Stimulated activated CD4-positive, alpha-beta T cell treated with anti-CD3 and anti-CD28 coated beads, TNF-alpha, amount 100 ng/mL, for 4 hours (primary cell): ENCODE measurements around the gene SHANK1.
"Not testable (repeated sequence)": the region's sequence is repeated elsewhere in the genome, so short reads cannot be mapped to it uniquely, and the experiment has no call there.

Experiments
- DNase-seq, 3 experiments: peaks; one replicate each; pipeline ENCODE4 v3.0.0-alpha.2; 2020; ENCODE audit warnings: low read depth in 3 of 3

SHANK1 gene

DNA sequence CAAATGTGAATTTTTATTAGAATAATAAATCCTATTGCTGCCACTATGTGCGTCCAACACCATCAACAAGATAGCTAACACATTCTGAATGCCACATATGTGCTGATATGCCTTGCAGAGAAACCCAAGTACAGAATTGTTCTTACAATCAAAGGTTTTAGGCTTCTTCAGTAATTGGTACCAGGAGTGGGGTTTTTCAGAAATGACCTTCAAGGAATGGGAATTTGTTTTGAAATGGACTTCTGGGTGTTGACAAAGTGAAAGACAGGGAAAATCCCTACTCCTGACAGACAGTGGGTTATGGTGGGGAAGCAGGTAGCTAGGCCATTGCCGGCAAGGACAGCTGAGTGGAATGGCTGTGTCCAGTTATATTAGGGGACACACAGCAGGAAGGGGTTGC is 85.6 kb downstream of the SHANK1 start:
- DNase-seq = no peak

GRCh38 chr19:50633359-50633758 is 86.2 kb downstream of the SHANK1 start:
- DNase-seq = no peak

- DNase-seq = no peak
Observed at GRCh38 chr19:50632151-50632835, 87.3 kb downstream of the SHANK1 start.

- no peak for DNase-seq
Observed at GRCh38 chr19:50629801-50630200, 89.8 kb downstream of the SHANK1 start.

GRCh38 chr19:50629194-50629593 is 90.4 kb downstream of the SHANK1 start:
- DNase-seq = no peak

- DNase-seq = no peak
Observed at GRCh38 chr19:50628551-50628950, 91.1 kb downstream of the SHANK1 start.

DNA sequence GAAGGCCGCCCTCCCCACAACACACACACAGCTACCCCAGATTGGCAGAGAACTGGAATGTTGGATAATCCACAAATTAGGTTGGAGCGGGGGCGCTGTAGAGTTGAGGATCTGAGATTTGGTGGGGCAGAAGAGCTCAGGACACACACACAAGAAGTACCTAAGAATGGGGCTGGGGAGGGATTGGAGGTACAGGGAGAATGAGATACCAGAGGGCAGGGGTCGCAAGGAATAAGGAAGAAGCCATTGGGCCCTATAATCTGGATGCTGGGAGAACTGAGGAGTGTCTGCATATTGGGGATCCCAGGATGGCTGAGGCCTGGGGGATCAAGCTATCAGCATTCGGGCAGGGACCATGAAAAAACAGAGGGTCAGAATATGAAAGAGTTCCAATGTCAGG is 91.5 kb downstream of the SHANK1 start:
- no peak for DNase-seq

DNA sequence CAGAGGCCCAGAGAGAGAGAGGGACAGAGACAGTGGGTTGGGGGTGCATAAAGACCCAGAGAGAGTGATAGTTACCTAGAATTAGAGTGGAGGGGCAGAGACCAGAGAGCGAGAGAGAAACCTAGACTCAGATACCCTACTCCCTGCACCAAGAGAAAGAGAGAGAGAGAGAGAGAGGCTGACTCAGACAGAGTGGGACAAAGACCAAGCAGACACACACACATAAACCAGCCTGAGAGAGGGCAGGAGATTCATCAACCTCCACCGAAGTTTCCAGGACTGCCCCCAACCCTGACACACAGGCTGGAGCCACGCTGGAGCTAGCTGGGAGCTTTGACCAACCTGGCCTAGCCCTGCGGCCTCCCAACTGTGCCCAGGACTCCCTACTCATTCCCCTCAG is 92.8 kb downstream of the SHANK1 start:
- no peak for DNase-seq

DNA sequence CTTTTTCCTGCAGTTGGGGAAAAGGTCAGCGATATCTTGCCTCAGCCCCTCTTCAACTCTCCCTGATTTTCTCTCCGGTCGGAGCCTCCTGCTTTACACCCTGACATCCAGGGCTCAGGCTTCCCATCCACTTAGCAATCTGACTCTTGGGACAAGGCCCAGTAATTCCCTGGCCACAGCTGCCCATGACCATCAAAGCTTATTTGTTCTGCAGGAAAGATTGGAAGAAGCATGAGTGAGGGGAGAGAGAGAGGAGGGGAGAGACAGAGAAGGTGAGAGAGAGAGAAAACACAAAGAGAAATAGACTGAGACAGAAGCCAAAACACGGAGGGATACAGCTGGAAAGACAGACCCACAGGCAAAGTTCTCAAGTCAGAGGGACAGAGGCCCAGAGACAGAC is 93.6 kb downstream of the SHANK1 start:
- no peak for DNase-seq

- DNase-seq = no peak
Observed at GRCh38 chr19:50624949-50625600, 94.5 kb downstream of the SHANK1 start.

GRCh38 chr19:50620394-50620906 is 99.2 kb downstream of the SHANK1 start:
- DNase-seq = not testable (repeated sequence)

DNA sequence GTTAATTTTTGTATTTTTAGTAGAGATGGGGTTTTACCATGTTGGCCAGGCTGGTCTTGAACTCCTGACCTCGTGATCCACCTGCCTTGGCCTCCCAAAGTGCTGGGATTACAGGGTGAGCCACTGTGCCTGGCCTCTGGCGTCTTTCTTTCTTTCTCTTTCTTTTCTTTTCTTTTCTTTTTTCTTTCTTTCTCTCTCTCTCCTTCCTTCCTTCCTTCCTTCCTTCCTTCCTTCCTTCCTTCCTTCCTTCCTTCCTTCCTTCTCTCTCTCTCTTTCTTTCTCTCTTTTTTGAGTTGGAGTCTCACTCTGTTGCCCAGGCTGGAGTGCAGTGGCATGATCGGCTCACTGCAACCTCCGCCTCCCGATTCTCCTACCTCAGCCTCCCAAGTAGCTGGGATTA is 100.4 kb downstream of the SHANK1 start:
- DNase-seq = not testable (repeated sequence)

GRCh38 chr19:50618379-50618778 is 101.2 kb downstream of the SHANK1 start:
- not testable (repeated sequence) for DNase-seq

- DNase-seq = not testable (repeated sequence)
Observed at GRCh38 chr19:50612504-50613404, 106.8 kb downstream of the SHANK1 start.
